HL-60 (cell line): ENCODE data around the gene TSPAN31.

Experiments
- DNase-seq, 2 experiments: peaks; one replicate each; pipeline ENCODE4 v3.0.0-alpha.2; 2010 to 2020; ENCODE audit warnings: low read depth in 1 of 2, low spot score in 1 of 2
- H3K27ac ChIP-seq: fragments of 250-450 bp; sonication (Bioruptor Pico); replicated peaks from 2 replicates; pipeline ENCODE4 v1.5.1; 2020; ENCODE audit warnings: mild to moderate bottlenecking, moderate library complexity
- H3K27me3 ChIP-seq: fragments of 250-450 bp; sonication (Bioruptor Pico); 2 replicates; pipeline ENCODE4 v1.5.1; 2021; ENCODE audit warnings: mild to moderate bottlenecking, moderate library complexity; ENCODE audit not compliant: insufficient read depth, poor library complexity, severe bottlenecking
- H3K4me3 ChIP-seq: replicated peaks from 2 replicates; pipeline ENCODE4 v1.5.1; 2011; ENCODE audit warnings: mild to moderate bottlenecking, control low read depth, low read length; ENCODE audit not compliant: insufficient read depth
- GABPA ChIP-seq: IDR thresholded peaks from 2 replicates; pipeline ENCODE4 v1.6.1; 2012; ENCODE audit warnings: low read depth
- POLR2AphosphoS5 ChIP-seq: IDR thresholded peaks from 2 replicates; pipeline ENCODE4 v1.6.1; 2012; ENCODE audit warnings: low read depth
- SPI1 ChIP-seq: IDR thresholded peaks from 2 replicates; pipeline ENCODE4 v1.6.1; 2012; ENCODE audit warnings: low read depth, mild to moderate bottlenecking, borderline replicate concordance
- TF ChIP-seq, protein P1 (sequence below): IDR thresholded peaks from one replicate; pipeline ENCODE4 v1.5.1; 2011; ENCODE audit warnings: low read length, control low read depth, inconsistent platforms; ENCODE audit not compliant: insufficient read depth
- TF ChIP-seq, protein P2 (sequence below): IDR thresholded peaks from 2 replicates; pipeline ENCODE4 v1.6.1; 2012; ENCODE audit warnings: low read depth; ENCODE audit not compliant: insufficient replicate concordance

TSPAN31 gene

DNA sequence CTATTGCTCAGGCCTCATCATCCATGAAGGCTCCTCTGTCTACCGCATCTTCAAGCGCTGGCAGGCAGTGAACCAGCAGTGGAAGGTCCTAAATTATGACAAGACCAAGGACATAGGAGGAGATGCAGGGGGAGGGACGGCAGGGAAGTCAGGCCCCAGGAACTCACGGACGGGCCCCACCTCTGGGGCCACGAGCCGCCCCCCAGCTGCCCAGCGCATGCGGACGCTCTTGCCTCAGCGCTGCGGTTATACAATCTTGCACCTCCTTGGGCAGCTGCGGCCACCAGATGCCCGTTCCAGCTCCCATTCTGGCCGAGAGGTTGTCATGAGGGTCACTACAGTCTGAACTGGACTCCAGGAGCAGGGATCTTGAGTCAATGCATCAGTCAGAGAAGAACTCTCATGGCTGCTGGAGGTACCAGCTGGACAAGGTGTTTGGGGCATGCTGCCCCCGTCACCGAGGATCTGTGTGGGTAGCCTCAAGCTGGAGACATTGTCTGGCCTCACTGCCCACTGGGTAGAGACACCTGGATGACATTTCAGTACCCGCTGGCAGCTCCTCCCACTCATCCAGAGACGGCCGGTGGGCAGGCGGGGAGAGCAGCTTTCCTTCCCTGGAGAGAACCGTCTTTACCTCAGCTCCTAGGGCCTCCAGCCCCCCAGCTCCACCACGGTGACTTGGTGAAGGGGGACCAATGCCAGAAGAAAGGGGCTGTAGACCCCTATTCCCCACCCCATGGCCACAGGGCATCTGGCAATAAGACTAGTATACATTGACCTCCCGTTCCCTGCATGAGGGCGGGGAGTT is 13.9 kb downstream of the TSPAN31 start:
- peaks cover 3% of the 10 kb centered on the region for H3K27me3 ChIP-seq

DNA sequence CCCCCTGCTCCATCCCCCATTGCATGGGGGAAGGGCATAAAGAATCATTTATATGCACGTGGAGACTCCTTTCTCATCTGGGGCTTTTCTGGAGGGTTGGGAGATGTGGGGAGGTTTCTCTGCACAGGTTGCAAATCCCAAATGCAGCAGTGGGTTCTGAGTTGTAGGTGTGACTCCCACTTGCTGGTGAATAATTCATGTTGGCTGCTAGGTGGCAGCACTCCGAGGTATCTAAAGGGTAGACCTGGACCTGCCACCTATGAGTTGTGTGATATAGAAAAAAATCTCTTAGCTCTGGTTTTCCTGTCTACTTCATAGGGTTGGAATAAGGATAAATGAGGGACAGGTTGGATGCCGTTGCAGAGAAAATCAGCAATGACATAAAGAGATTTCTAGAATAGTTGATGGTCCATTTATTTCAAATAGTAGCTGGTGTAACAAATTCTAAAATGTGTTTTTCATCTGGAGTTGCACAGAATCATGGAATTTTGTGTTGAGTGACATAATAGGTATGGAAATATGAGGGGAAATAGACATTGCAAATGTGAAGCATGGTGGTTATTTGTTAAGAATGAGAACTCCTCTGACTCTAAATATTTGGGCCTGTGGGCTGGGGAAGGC is 14.6 kb downstream of the TSPAN31 start:
- no peak for DNase-seq
- no peak for TF ChIP-seq GABPA
- TF ChIP-seq, protein P1, sequence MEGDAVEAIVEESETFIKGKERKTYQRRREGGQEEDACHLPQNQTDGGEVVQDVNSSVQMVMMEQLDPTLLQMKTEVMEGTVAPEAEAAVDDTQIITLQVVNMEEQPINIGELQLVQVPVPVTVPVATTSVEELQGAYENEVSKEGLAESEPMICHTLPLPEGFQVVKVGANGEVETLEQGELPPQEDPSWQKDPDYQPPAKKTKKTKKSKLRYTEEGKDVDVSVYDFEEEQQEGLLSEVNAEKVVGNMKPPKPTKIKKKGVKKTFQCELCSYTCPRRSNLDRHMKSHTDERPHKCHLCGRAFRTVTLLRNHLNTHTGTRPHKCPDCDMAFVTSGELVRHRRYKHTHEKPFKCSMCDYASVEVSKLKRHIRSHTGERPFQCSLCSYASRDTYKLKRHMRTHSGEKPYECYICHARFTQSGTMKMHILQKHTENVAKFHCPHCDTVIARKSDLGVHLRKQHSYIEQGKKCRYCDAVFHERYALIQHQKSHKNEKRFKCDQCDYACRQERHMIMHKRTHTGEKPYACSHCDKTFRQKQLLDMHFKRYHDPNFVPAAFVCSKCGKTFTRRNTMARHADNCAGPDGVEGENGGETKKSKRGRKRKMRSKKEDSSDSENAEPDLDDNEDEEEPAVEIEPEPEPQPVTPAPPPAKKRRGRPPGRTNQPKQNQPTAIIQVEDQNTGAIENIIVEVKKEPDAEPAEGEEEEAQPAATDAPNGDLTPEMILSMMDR: peak; percentile 22
- Histone ChIP-seq H3K27ac (no peak overlapping the region), H3K4me3 (no peak overlapping the region), H3K27me3 (peaks cover 5% of the 10 kb centered on the region)

More for the DNA sequence above, 13.9 kb downstream of the TSPAN31 start:
- no peak for TF ChIP-seq SPI1
- TF ChIP-seq, protein P1: no peak
- no peak for TF ChIP-seq GABPA
- no peak for TF ChIP-seq POLR2AphosphoS5
- TF ChIP-seq, protein P2, sequence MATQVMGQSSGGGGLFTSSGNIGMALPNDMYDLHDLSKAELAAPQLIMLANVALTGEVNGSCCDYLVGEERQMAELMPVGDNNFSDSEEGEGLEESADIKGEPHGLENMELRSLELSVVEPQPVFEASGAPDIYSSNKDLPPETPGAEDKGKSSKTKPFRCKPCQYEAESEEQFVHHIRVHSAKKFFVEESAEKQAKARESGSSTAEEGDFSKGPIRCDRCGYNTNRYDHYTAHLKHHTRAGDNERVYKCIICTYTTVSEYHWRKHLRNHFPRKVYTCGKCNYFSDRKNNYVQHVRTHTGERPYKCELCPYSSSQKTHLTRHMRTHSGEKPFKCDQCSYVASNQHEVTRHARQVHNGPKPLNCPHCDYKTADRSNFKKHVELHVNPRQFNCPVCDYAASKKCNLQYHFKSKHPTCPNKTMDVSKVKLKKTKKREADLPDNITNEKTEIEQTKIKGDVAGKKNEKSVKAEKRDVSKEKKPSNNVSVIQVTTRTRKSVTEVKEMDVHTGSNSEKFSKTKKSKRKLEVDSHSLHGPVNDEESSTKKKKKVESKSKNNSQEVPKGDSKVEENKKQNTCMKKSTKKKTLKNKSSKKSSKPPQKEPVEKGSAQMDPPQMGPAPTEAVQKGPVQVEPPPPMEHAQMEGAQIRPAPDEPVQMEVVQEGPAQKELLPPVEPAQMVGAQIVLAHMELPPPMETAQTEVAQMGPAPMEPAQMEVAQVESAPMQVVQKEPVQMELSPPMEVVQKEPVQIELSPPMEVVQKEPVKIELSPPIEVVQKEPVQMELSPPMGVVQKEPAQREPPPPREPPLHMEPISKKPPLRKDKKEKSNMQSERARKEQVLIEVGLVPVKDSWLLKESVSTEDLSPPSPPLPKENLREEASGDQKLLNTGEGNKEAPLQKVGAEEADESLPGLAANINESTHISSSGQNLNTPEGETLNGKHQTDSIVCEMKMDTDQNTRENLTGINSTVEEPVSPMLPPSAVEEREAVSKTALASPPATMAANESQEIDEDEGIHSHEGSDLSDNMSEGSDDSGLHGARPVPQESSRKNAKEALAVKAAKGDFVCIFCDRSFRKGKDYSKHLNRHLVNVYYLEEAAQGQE: no peak
- Histone ChIP-seq H3K27ac (no peak overlapping the region), H3K4me3 (no peak overlapping the region)
- no peak for DNase-seq

DNA sequence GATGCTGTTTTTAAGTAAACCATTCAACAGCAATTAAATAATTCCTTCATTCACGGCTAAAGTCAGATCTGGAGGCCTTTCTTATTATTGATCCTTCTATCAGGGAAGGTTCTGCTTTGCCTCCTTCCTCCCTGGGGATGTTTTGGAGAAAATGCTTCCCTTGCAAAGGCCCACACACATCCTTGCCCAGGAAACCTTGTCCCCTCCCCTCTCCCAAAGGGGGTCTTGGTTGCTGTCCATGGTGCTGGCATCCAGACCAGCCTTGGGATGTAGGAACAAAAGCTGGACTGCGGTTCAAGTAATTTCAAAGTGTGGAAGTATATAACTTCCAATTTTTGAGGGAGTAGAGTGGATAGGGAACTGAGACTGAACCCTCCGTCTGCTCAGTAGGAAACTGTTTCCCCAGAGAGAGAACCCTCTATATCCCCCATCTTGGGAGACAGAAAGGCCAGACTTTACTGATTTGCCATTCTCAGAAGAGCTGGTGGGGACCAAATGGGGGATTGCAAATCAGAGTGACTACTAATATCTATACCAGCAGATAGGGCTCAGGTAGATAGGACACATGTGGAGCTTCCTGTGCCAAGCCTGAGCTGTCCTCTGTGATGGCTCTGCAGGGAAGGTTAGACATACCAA is 15.6 kb downstream of the TSPAN31 start:
- TF ChIP-seq, protein P2: peak; percentile 94
- no peak for TF ChIP-seq POLR2AphosphoS5
- TF ChIP-seq, protein P1: no peak
- TF ChIP-seq GABPA: no peak
- Histone ChIP-seq H3K27ac (no peak overlapping the region), H3K27me3 (peaks cover 15% of the 10 kb centered on the region), H3K4me3 (no peak overlapping the region)
- DNase-seq: no peak
